IMR-90 (cell line): ENCODE data around the gene CTF1. TPM values are rescaled to one million over a fixed set of nuclear protein-coding genes. Genes with fewer than 3 reads are reported as not detected.

Experiments used
- ATAC-seq: fragments of 200-7000 bp; cut with Tn5 transposase; 2 replicates; pipeline ENCODE4 v1.9.1; 2020; ENCODE audit warnings: low read depth, mild to moderate bottlenecking, moderate library complexity
- BruUV-seq: library from RNA; stranded (reverse); fragments of 400-500 nt; replicated peaks from 2 replicates; lab custom pipeline; 2021; lab: Mats Ljungman, UMichigan
- CTCF ChIA-PET: fragments of 300-600 bp; formaldehyde crosslinking; extraction: SDS; loops from one replicate; lab custom pipeline; 2021; ENCODE audit warnings: antibody characterized with exemption; lab: Yijun Ruan, JAX
- POLR2A ChIA-PET: fragments of 300-600 bp; sonication (Branson Sonifier 250); formaldehyde crosslinking; loops from one replicate; lab custom pipeline; 2022; ENCODE audit warnings: antibody characterized with exemption; ENCODE audit not compliant: unreplicated experiment; lab: Charles Lee
- DNase-seq: peaks from one replicate; pipeline ENCODE4 v3.0.0; 2013
- H2AFZ ChIP-seq: replicated peaks from 2 replicates; pipeline ENCODE3; 2013; ENCODE audit warnings: low read length, mild to moderate bottlenecking; ENCODE audit not compliant: poor library complexity
- H2AK5ac ChIP-seq: 2 replicates; pipeline ENCODE4 v1.6.1; 2013; ENCODE audit warnings: low read depth, low read length, inconsistent platforms
- H2AK9ac ChIP-seq: replicated peaks from 2 replicates; pipeline ENCODE3; 2013; ENCODE audit warnings: mild to moderate bottlenecking, low read depth, low read length, moderate library complexity; ENCODE audit not compliant: poor library complexity
- H2BK120ac ChIP-seq: 2 replicates; pipeline ENCODE4 v1.6.1; 2013; ENCODE audit warnings: low read depth, low read length, inconsistent platforms
- H2BK15ac ChIP-seq: 3 replicates; pipeline ENCODE4 v1.6.1; 2013; ENCODE audit warnings: low read depth, low read length, inconsistent platforms
- H2BK20ac ChIP-seq: 2 replicates; pipeline ENCODE4 v1.6.1; 2013; ENCODE audit warnings: low read depth, mild to moderate bottlenecking, inconsistent platforms, low read length, moderate library complexity
- H2BK5ac ChIP-seq: 2 replicates; pipeline ENCODE4 v1.6.1; 2013; ENCODE audit warnings: mild to moderate bottlenecking, low read depth, low read length, inconsistent platforms; ENCODE audit not compliant: poor library complexity, severe bottlenecking
- H3K14ac ChIP-seq: replicated peaks from 2 replicates; pipeline ENCODE4 v1.6.1; 2013; ENCODE audit warnings: low read depth, low read length, inconsistent platforms
- H3K18ac ChIP-seq: 2 replicates; pipeline ENCODE4 v1.6.1; 2013; ENCODE audit warnings: low read depth, low read length, control low read depth
- H3K23ac ChIP-seq: 2 replicates; pipeline ENCODE4 v1.6.1; 2013; ENCODE audit warnings: low read depth, low read length, inconsistent platforms
- H3K27ac ChIP-seq: 2 replicates; pipeline ENCODE4 v1.5.1; 2013; ENCODE audit warnings: mild to moderate bottlenecking, control low read depth, low read length; ENCODE audit not compliant: insufficient read depth
- H3K27me3 ChIP-seq: 2 replicates; pipeline ENCODE4 v1.6.1; 2013; ENCODE audit warnings: low read length; ENCODE audit not compliant: control insufficient read depth, insufficient read depth
- H3K36me3 ChIP-seq: 2 replicates; pipeline ENCODE4 v1.6.1; 2013; ENCODE audit warnings: low read length, mixed read lengths; ENCODE audit not compliant: control insufficient read depth, insufficient read depth
- H3K4ac ChIP-seq: 2 replicates; pipeline ENCODE4 v1.6.1; 2013; ENCODE audit warnings: low read depth, low read length, inconsistent platforms
- H3K4me1 ChIP-seq: 2 replicates; pipeline ENCODE4 v1.6.1; 2013; ENCODE audit warnings: low read length, mixed read lengths; ENCODE audit not compliant: control insufficient read depth, insufficient read depth
- H3K4me2 ChIP-seq: 2 replicates; pipeline ENCODE4 v1.6.1; 2013; ENCODE audit warnings: low read depth, mild to moderate bottlenecking, control low read depth, low read length, moderate library complexity
- H3K4me3 ChIP-seq: 2 replicates; pipeline ENCODE4 v1.5.1; 2013; ENCODE audit warnings: low read depth, mild to moderate bottlenecking, control low read depth, low read length, moderate library complexity; ENCODE audit not compliant: insufficient read depth
- H3K56ac ChIP-seq: 2 replicates; pipeline ENCODE4 v1.6.1; 2013; ENCODE audit warnings: low read length, inconsistent platforms; ENCODE audit not compliant: insufficient read depth; ENCODE audit errors: extremely low read depth
- H3K79me1 ChIP-seq, 2 experiments: 2 replicates each; pipeline ENCODE4 v1.6.1; 2013; ENCODE audit warnings: low read length in 2 of 2, inconsistent platforms in 1 of 2, low read depth in 1 of 2
- H3K9ac ChIP-seq: 2 replicates; pipeline ENCODE4 v1.6.1; 2013; ENCODE audit warnings: low read depth, low read length, control low read depth
- H3K9me1 ChIP-seq: 2 replicates; pipeline ENCODE4 v1.6.1; 2013; ENCODE audit warnings: low read length, inconsistent platforms; ENCODE audit not compliant: insufficient read depth
- H3K9me3 ChIP-seq: 2 replicates; pipeline ENCODE4 v1.6.1; 2013; ENCODE audit warnings: low read length; ENCODE audit not compliant: control insufficient read depth, insufficient read depth
- H4K20me1 ChIP-seq: 2 replicates; pipeline ENCODE4 v1.6.1; 2013; ENCODE audit warnings: low read length, inconsistent platforms; ENCODE audit not compliant: insufficient read depth
- H4K5ac ChIP-seq: 2 replicates; pipeline ENCODE4 v1.6.1; 2013; ENCODE audit warnings: mild to moderate bottlenecking, low read depth, low read length, control low read depth
- H4K8ac ChIP-seq, 2 experiments: 2 replicates each; pipeline ENCODE4 v1.6.1; 2013; ENCODE audit warnings: low read depth in 2 of 2, low read length in 2 of 2, control low read depth in 1 of 2, inconsistent platforms in 1 of 2
- H4K91ac ChIP-seq: 2 replicates; pipeline ENCODE4 v1.6.1; 2013; ENCODE audit warnings: low read depth, low read length, inconsistent platforms; ENCODE audit not compliant: insufficient read depth
- BHLHE40 ChIP-seq: fragments of 150-350 bp; IDR thresholded peaks from 2 replicates; pipeline ENCODE4 v1.6.1; 2016; ENCODE audit warnings: mild to moderate bottlenecking, low read depth, low read length
- CEBPB ChIP-seq: IDR thresholded peaks from 2 replicates; pipeline ENCODE4 v1.6.1; 2012; ENCODE audit warnings: low read depth, low read length, improper control_type of control experiment
- CHD1 ChIP-seq: IDR thresholded peaks from 2 replicates; pipeline ENCODE4 v1.6.1; 2012; ENCODE audit warnings: low read depth, low read length, improper control_type of control experiment
- CTCF ChIP-seq: conservative IDR thresholded peaks from 2 replicates; pipeline ENCODE4 v1.5.1; 2012; ENCODE audit warnings: mild to moderate bottlenecking, low read depth, low read length, improper control_type of control experiment
- ELK1 ChIP-seq: fragments of 150-350 bp; IDR thresholded peaks from 2 replicates; pipeline ENCODE4 v1.6.1; 2016; ENCODE audit warnings: low read depth, mild to moderate bottlenecking, low read length, moderate library complexity, borderline replicate concordance
- FOS ChIP-seq: fragments of 150-350 bp; IDR thresholded peaks from 2 replicates; pipeline ENCODE4 v1.6.1; 2016; ENCODE audit warnings: low read depth, low read length
- MAFK ChIP-seq: IDR thresholded peaks from 2 replicates; pipeline ENCODE4 v1.6.1; 2012; ENCODE audit warnings: low read depth, low read length, improper control_type of control experiment
- MAZ ChIP-seq: IDR thresholded peaks from 2 replicates; pipeline ENCODE4 v1.6.1; 2012; ENCODE audit warnings: low read depth, mild to moderate bottlenecking, low read length, improper control_type of control experiment, moderate library complexity, borderline replicate concordance
- NFE2L2 ChIP-seq: fragments of 150-350 bp; IDR thresholded peaks from 2 replicates; pipeline ENCODE4 v1.6.1; 2016; ENCODE audit warnings: low read depth, mild to moderate bottlenecking, low read length
- RAD21 ChIP-seq: IDR thresholded peaks from 2 replicates; pipeline ENCODE4 v1.6.1; 2012; ENCODE audit warnings: low read length, improper control_type of control experiment
- SMC3 ChIP-seq: fragments of 150-350 bp; IDR thresholded peaks from 2 replicates; pipeline ENCODE4 v1.6.1; 2016; ENCODE audit warnings: low read depth, mild to moderate bottlenecking, antibody characterized with exemption, low read length, moderate library complexity
- USF2 ChIP-seq: fragments of 150-350 bp; IDR thresholded peaks from 2 replicates; pipeline ENCODE4 v1.6.1; 2017; ENCODE audit warnings: mild to moderate bottlenecking, antibody characterized with exemption, low read length, low read depth
- WGBS, 2 experiments: methylation state at CpG; one replicate each; pipeline versions ENCODE4 v1.1.5 to v1.1.7; 2013; ENCODE audit warnings: missing lambda C conversion rate in 2 of 2; ENCODE audit not compliant: insufficient read length in 1 of 2; ENCODE audit errors: extremely low coverage in 2 of 2; 5-methylcytosine and 5-hydroxymethylcytosine counted together
- dilution Hi-C: fragments of 300-500 bp; cut with HindIII; formaldehyde crosslinking; loops from one replicate; pipeline ENCODE4 v1.14.3; 2018; ENCODE audit warnings: low sequenced_read_pairs; ENCODE audit not compliant: unreplicated experiment
- in situ Hi-C: fragments of 300-500 bp; cut with MboI; formaldehyde crosslinking; loops from 3 replicates; pipeline ENCODE4 v1.14.3; 2019; ENCODE audit warnings: low sequenced_read_pairs, inconsistent platforms, mixed read lengths
- intact Hi-C: fragments of 100-400 bp; cut with micrococcal nuclease; formaldehyde crosslinking; loops from 2 replicates; pipeline ENCODE4 v1.10.0; 2022
- polyA plus RNA-seq, 3 experiments: library from polyadenylated mRNA; depleted of rRNA; stranded (reverse); fragments of >200 nt; gene quantifications; 2 replicates each; pipeline ENCODE4 v1.2.3, GENCODE V29; 2012; ENCODE audit warnings: low replicate concordance in 1 of 3
- total RNA-seq: library from RNA; depleted of rRNA; stranded (reverse); fragments of >200 nt; gene quantifications from 2 replicates; pipeline ENCODE4 v1.2.3, GENCODE V29; 2012

The CTF1 gene
- total and polyA plus RNA-seq, 2 of the 4 experiments (the other 2 are of a cell fraction): 0.18 to 12.9 TPM

- Histone ChIP-seq H2AFZ (no peak overlapping the region), H3K56ac (no peak overlapping the region), H2BK120ac (no peak overlapping the region), H3K9me3 (no peaks in the 10 kb centered on the region), H4K20me1 (0 out of 2 replicates have a peak, but pooled peaks cover 5% of the 10 kb centered on the region), H2AK9ac (no peak overlapping the region), H3K9ac (no peak overlapping the region), H4K8ac (no peak overlapping the region), H3K18ac (no peak overlapping the region), H3K23ac (no peak overlapping the region), H3K9me1 (peaks cover 15% of the 10 kb centered on the region), H2BK15ac (no peak overlapping the region), H2AK5ac (no peak overlapping the region), H3K14ac (no peak overlapping the region), H2BK5ac (no peak overlapping the region), H3K4me2 (no peak overlapping the region), H2BK20ac (no peak overlapping the region), H3K27me3 (no peaks in the 10 kb centered on the region), H3K4me3 (no peak overlapping the region), H3K27ac (no peak overlapping the region), H3K36me3 (no peaks in the 10 kb centered on the region), H3K79me1 (peaks cover 3 to 29% of the 10 kb centered on the region in 2 experiments; a peak in 2 of 4 replicates), H4K91ac (no peak overlapping the region), H3K4ac (no peak overlapping the region), H4K5ac (no peak overlapping the region), H3K4me1 (peaks cover 10% of the 10 kb centered on the region)
- ChIA-PET CTCF (interaction anchor here (0.6 to 0.9 kb wide), 2 partner anchors 11 to 40 kb away, joined by 3 to 11 read pairs; no protein-coding TSS in a partner anchor), POLR2A (no interaction called here)
- intact Hi-C loops (no loop called here), dilution Hi-C loops (no loop called here), in situ Hi-C loops (no loop called here)
- no TSS peak for BruUV-seq
- ATAC-seq (no peak), DNase-seq (no peak)
- no CpG with 5 or more reads among the region's 5 CpGs for WGBS, 2 experiments
- TF ChIP-seq CEBPB (no peak), SMC3 (no peak), RAD21 (no peak), ELK1 (no peak), USF2 (no peak), CHD1 (no peak), MAZ (no peak), CTCF (no peak), FOS (no peak), MAFK (no peak), NFE2L2 (no peak), BHLHE40 (no peak)
These were observed 4.2 kb downstream of the CTF1 start for GRCh38 chr16:30900588-30900987.
